ENCODE measurements around the gene SEZ6L2. TPM values are rescaled to one million over a fixed set of nuclear protein-coding genes. Genes with fewer than 3 reads are reported as not detected.

SEZ6L2 gene
- total and polyA plus RNA-seq, 9 of the 15 experiments (the other 6 are each of a cell fraction or from before 2014, with no cell fraction given) = 0.10 to 2.1 (median 0.72) TPM

- TF ChIP-seq XRCC4 (IDR thresholded peaks at IDR 0.05; ENCODE audit: extremely low read depth, insufficient read depth, insufficient read length) (no peak), ZNF274 (IDR thresholded peaks at IDR 0.05; ENCODE audit: borderline replicate concordance, low read depth, low read length) (no peak), CBFB (CRISPR knock-in tag; IDR thresholded peaks at IDR 0.05) (no peak), NRF1 (conservative IDR thresholded peaks at IDR 0.05 in 1 of 2, IDR thresholded peaks at IDR 0.05 in 1 of 2) (peak; percentile 81 to 82), GTF2F1 (IDR thresholded peaks at IDR 0.05; ENCODE audit: low read depth, low read length) (no peak), RHOXF2B (CRISPR knock-in tag; conservative IDR thresholded peaks at IDR 0.05) (no peak), KLF13 (tag; IDR thresholded peaks at IDR 0.05; ENCODE audit: borderline replicate concordance, low read depth) (no peak), ZBTB7A (IDR thresholded peaks at IDR 0.05; ENCODE audit: borderline replicate concordance, control insufficient read depth, low read depth, low read length) (no peak; the same call in 1 of the 2 replicates), NCOA2 (IDR thresholded peaks at IDR 0.05; ENCODE audit: partially characterized antibody in 2 of 2) (no peak), KAT8 (IDR thresholded peaks at IDR 0.05; ENCODE audit: low read depth) (no peak), E2F5 (CRISPR knock-in tag; IDR thresholded peaks at IDR 0.05) (no peak), KLF16 (IDR thresholded peaks at IDR 0.05) (no peak), ZNF57 (CRISPR knock-in tag; IDR thresholded peaks at IDR 0.05) (no peak), ZBTB26 (CRISPR knock-in tag; IDR thresholded peaks at IDR 0.05) (no peak), AFF4 (CRISPR knock-in tag; IDR thresholded peaks at IDR 0.05) (no peak), FOXJ3 (CRISPR knock-in tag; IDR thresholded peaks at IDR 0.05) (no peak), MLLT1 (IDR thresholded peaks at IDR 0.05) (no peak), GATA2 (CRISPR knock-in tag; IDR thresholded peaks at IDR 0.05) (no peak), ZFP1 (CRISPR knock-in tag; IDR thresholded peaks at IDR 0.05) (no peak), PHTF2 (CRISPR knock-in tag; IDR thresholded peaks at IDR 0.05) (no peak), ZNF263 (CRISPR knock-in tag; IDR thresholded peaks at IDR 0.05; ENCODE audit: borderline replicate concordance) (no peak), ZBED1 (IDR thresholded peaks at IDR 0.05) (no peak), ZNF347 (CRISPR knock-in tag; IDR thresholded peaks at IDR 0.05; ENCODE audit: low read depth) (no peak)
Observed at GRCh38 chr16:29862884-29863668, 36.3 kb downstream of the SEZ6L2 start, which contains the start of gene CDIPT (continued).

Measured in K562 (cell line).